ENCODE results near the gene PRMT1.

Gene PRMT1

DNA sequence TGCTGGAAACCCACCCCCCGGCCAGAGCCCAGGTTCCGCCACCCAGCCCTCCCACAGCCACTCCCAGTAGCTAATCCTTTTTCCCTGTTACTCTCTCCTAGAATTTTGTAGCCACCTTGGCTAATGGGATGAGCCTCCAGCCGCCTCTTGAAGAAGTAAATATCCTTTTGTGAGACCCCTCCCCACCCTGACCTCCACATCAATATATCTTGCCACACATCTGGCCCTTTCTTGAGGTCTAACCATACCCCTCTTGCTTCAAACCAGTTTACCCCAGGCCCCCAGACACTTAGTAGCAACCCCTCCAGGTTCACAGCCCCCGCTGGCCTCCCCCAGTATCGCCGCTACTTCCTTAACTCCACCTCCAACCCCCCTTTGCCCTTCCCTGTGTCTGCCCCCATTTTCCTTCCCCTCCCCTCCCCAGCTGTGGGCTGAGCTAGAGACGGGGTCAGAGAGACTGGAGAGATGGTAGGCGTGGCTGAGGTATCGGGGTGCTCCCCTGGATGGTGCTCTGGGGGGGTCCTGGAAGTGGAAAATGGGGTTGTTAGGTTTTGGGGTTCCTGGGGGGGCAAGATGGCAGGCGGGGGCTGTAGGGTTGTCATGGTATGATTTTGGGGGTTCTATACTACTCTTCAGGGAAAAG is 2.8 kb downstream of the PRMT1 start:
- no peaks in the 10 kb centered on the region for H3K36me3 ChIP-seq (ENCODE audit: control insufficient read depth, insufficient read depth, low read length)
- H3K27ac ChIP-seq: peak overlapping the region; percentile 90
- H3K27me3 ChIP-seq (ENCODE audit: control insufficient read depth, insufficient read depth, low read length): no peaks in the 10 kb centered on the region
- H3K4me2 ChIP-seq (ENCODE audit: low read length): peak overlapping the region; percentile 33
- no peak overlapping the region for H3K4me3 ChIP-seq (ENCODE audit: low read depth, low read length)
- H3K79me2 ChIP-seq: peaks cover 18% of the 10 kb centered on the region
- H3K4me1 ChIP-seq: peaks cover 18% of the 10 kb centered on the region
- TF ChIP-seq, protein P1, sequence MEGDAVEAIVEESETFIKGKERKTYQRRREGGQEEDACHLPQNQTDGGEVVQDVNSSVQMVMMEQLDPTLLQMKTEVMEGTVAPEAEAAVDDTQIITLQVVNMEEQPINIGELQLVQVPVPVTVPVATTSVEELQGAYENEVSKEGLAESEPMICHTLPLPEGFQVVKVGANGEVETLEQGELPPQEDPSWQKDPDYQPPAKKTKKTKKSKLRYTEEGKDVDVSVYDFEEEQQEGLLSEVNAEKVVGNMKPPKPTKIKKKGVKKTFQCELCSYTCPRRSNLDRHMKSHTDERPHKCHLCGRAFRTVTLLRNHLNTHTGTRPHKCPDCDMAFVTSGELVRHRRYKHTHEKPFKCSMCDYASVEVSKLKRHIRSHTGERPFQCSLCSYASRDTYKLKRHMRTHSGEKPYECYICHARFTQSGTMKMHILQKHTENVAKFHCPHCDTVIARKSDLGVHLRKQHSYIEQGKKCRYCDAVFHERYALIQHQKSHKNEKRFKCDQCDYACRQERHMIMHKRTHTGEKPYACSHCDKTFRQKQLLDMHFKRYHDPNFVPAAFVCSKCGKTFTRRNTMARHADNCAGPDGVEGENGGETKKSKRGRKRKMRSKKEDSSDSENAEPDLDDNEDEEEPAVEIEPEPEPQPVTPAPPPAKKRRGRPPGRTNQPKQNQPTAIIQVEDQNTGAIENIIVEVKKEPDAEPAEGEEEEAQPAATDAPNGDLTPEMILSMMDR (IDR thresholded peaks at IDR 0.05): no peak
- H3K9ac ChIP-seq: no peak overlapping the region
- no peaks in the 10 kb centered on the region for H3K9me3 ChIP-seq (ENCODE audit: control insufficient read depth, low read length)
- no peak overlapping the region for H2AFZ ChIP-seq

DNA sequence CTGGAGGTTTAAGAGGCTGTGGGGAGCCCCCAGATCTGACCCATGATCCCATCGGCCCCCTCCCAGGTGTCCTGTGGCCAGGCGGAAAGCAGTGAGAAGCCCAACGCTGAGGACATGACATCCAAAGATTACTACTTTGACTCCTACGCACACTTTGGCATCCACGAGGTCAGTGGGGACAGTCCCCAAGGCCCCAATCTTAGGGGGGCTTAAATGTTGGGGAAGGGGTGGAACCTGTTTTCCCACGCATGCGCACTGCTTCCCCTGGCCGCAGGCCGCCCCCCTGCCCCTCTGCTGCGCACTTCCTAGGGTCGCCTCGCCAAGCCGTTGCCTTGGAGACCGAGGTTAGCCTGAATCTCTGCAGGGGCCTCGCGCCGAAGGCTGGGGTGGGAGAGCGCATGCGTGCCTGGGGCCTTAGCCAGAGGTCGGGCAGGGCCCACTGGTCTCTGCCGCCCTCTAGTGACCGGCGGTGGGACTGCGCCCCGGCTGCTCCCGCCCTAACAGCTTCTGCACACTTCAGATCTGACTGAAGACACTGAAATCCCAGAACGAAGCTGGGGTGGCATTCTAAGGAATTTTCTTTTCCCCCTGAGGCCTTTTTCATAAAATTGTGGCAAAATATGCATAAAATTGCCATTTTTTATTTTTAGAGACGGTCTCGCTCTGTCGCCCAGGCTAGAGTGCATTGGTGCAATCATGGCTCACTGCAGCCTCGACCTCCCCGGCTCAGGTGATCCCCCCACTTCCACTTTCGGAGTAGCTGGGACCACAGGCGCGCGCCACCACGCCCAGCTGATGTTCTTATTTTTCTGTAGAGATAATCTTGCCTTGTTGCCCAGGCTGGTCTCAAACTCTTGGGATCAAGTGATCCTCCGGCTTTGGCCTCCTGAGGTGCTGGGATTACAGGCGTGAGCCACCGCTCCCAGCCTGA is 3.6 kb downstream of the PRMT1 start:
- no peaks in the 10 kb centered on the region for H3K36me3 ChIP-seq (ENCODE audit: control insufficient read depth, insufficient read depth, low read length)
- H2AFZ ChIP-seq: peak overlapping the region; percentile 56
- no peak overlapping the region for H3K9ac ChIP-seq
- peak overlapping the region; percentile 90 for H3K27ac ChIP-seq
- no peaks in the 10 kb centered on the region for H3K9me3 ChIP-seq (ENCODE audit: control insufficient read depth, low read length)
- H3K4me2 ChIP-seq (ENCODE audit: low read length): peak overlapping the region; percentile 33
- no peaks in the 10 kb centered on the region for H3K27me3 ChIP-seq (ENCODE audit: control insufficient read depth, insufficient read depth, low read length)
- TF ChIP-seq, protein P1 (IDR thresholded peaks at IDR 0.05): peak; percentile 100
- H3K4me3 ChIP-seq (ENCODE audit: low read depth, low read length): no peak overlapping the region
- peaks cover 18% of the 10 kb centered on the region for H3K79me2 ChIP-seq
- peaks cover 18% of the 10 kb centered on the region for H3K4me1 ChIP-seq

GRCh38 chr19:49681830-49682229 is 4.8 kb downstream of the PRMT1 start:
- H3K4me3 ChIP-seq (ENCODE audit: low read depth, low read length): no peak overlapping the region
- peaks cover 18% of the 10 kb centered on the region for H3K79me2 ChIP-seq
- no peaks in the 10 kb centered on the region for H3K27me3 ChIP-seq (ENCODE audit: control insufficient read depth, insufficient read depth, low read length)
- H2AFZ ChIP-seq: no peak overlapping the region
- no peak overlapping the region for H3K27ac ChIP-seq
- H3K9me3 ChIP-seq (ENCODE audit: control insufficient read depth, low read length): no peaks in the 10 kb centered on the region
- TF ChIP-seq, protein P1 (IDR thresholded peaks at IDR 0.05): no peak
- H3K36me3 ChIP-seq (ENCODE audit: control insufficient read depth, insufficient read depth, low read length): no peaks in the 10 kb centered on the region
- no peak overlapping the region for H3K9ac ChIP-seq
- no peak overlapping the region for H3K4me2 ChIP-seq (ENCODE audit: low read length)
- H3K4me1 ChIP-seq: peaks cover 18% of the 10 kb centered on the region

DNA sequence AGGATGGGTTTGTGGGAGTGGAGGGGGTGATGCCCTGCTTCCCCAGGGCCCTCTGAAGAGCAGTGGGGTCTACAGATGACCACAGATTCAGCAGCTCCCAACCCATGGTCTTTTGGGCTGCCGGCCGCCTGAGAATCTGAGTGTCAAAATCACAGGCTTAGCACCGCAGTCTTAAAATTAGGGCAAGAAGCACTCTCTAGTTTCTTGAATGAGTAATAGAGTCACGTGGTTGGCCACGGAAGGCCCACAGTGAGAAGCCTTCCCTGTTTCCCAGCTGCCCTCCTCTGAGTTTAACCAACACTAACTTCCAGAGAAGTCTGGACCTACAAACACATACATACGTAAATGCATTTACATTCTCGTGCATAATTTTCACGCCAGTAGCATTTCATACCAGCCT is 5.2 kb downstream of the PRMT1 start:
- no peaks in the 10 kb centered on the region for H3K9me3 ChIP-seq (ENCODE audit: control insufficient read depth, low read length)
- peaks cover 18% of the 10 kb centered on the region for H3K4me1 ChIP-seq
- H3K4me3 ChIP-seq (ENCODE audit: low read depth, low read length): no peak overlapping the region
- no peak overlapping the region for H3K27ac ChIP-seq
- TF ChIP-seq, protein P1 (IDR thresholded peaks at IDR 0.05): no peak
- H3K27me3 ChIP-seq (ENCODE audit: control insufficient read depth, insufficient read depth, low read length): no peaks in the 10 kb centered on the region
- H3K9ac ChIP-seq: no peak overlapping the region
- H3K4me2 ChIP-seq (ENCODE audit: low read length): no peak overlapping the region
- H3K79me2 ChIP-seq: peaks cover 18% of the 10 kb centered on the region
- H3K36me3 ChIP-seq (ENCODE audit: control insufficient read depth, insufficient read depth, low read length): no peaks in the 10 kb centered on the region
- no peak overlapping the region for H2AFZ ChIP-seq
